Left forelimb (tissue), 1 donor: Measurements from ENCODE around the gene DHODH.
"Not testable (repeated sequence)": the region's sequence is repeated elsewhere in the genome, so short reads cannot be mapped to it uniquely, and the experiment has no call there.

Experiments
- DNase-seq: peaks from one replicate; pipeline ENCODE4 v3.0.0-alpha.2; 2018; ENCODE audit warnings: low spot score

Gene DHODH

GRCh38 chr16:72054254-72054847 is 45.8 kb downstream of the DHODH start, which contains the start of gene HP:
Gene HP, plus strand, starts transcription at chr16:72054505. Its CDS starts 148 bp downstream, at chr16:72054653.
- not testable (repeated sequence) for DNase-seq

- no peak for DNase-seq
Observed at GRCh38 chr16:72055911-72056310, 47.4 kb downstream of the DHODH start.

GRCh38 chr16:72057313-72057712 is 48.8 kb downstream of the DHODH start:
- not testable (repeated sequence) for DNase-seq

- not testable (repeated sequence) for DNase-seq
Observed at GRCh38 chr16:72059060-72059459, 50.5 kb downstream of the DHODH start.

- DNase-seq: no peak
Observed at GRCh38 chr16:72060405-72060804, 51.9 kb downstream of the DHODH start.

GRCh38 chr16:72061564-72061963 is 53.0 kb downstream of the DHODH start:
- no peak for DNase-seq

- no peak for DNase-seq
Observed at GRCh38 chr16:72064361-72064894, 55.9 kb downstream of the DHODH start.

GRCh38 chr16:72066747-72067146 is 58.2 kb downstream of the DHODH start:
- DNase-seq: no peak

GRCh38 chr16:72068930-72069329 is 60.4 kb downstream of the DHODH start:
- DNase-seq: no peak

GRCh38 chr16:72072514-72073342 is 64.2 kb downstream of the DHODH start:
- DNase-seq: no peak

GRCh38 chr16:72073560-72074230 is 65.2 kb downstream of the DHODH start:
- DNase-seq: no peak

GRCh38 chr16:72075067-72075466 is 66.5 kb downstream of the DHODH start:
- not testable (repeated sequence) for DNase-seq
